Measurements from ENCODE around the gene CCR6. TPM values are rescaled to one million over a fixed set of nuclear protein-coding genes. Genes with fewer than 3 reads are reported as not detected.

CCR6 gene
- total RNA-seq, 1 donor from 2014 or later = not detected

DNA sequence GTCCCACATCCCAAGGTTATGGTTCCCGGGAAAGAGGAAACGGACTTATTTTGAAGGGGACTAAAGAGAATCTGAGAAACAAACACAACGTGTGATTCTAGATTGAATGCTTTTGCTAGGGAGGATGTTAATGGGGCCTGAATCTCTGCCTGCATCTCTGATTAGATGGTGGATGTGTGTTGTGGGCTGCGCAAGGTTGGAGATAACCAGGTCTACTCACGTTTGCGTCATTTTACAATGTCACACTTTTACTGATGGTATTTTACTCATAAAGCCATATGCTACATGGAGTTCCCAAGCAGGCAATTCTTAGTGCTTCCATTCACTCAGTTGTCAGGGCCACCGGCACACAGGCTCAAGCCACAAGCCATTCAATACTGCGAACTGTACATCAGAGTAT is 23.2 kb upstream of the CCR6 start:
- no peak for ATAC-seq

DNA sequence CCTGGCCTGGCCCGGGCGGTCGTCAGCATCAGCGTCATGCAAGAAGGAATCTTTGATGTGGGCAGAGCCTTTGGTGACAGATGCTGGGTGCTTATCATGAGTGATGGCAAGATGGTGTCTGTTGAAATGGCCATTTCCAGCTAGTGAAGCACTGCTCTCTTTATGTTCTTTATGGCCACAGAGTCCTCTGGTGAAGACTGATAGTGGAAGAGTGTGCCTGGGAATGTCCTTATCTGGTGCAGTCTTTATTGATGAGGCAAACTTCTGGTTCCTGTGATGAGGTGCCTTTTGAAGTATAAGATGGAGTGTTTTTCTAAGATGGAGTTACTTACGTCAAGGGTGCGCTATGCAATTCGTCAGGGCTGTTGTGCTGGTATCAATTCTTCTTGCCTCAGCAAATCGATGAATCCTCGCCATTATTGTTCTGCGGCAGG is 22.6 kb upstream of the CCR6 start:
- ATAC-seq = no peak

DNA sequence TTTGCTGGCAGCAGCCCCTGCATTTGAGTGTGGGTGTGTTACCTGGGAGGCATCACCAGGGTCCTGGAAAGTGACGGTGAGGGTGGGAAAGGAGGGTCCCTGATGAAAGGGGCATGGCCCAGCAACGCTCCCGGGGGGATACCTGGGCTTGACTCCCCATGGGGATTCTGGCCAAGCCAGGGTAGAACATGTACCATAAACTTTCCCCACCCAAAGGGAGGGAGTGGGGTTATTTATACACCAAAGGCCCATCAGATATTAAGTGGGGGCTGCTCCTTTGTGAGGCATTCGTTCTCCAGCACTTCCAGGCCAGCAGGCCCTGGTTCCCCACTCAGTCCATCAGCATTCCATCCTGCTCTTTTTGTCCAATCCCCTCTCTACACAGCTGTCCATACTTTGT is 20.6 kb upstream of the CCR6 start:
- ATAC-seq = no peak

DNA sequence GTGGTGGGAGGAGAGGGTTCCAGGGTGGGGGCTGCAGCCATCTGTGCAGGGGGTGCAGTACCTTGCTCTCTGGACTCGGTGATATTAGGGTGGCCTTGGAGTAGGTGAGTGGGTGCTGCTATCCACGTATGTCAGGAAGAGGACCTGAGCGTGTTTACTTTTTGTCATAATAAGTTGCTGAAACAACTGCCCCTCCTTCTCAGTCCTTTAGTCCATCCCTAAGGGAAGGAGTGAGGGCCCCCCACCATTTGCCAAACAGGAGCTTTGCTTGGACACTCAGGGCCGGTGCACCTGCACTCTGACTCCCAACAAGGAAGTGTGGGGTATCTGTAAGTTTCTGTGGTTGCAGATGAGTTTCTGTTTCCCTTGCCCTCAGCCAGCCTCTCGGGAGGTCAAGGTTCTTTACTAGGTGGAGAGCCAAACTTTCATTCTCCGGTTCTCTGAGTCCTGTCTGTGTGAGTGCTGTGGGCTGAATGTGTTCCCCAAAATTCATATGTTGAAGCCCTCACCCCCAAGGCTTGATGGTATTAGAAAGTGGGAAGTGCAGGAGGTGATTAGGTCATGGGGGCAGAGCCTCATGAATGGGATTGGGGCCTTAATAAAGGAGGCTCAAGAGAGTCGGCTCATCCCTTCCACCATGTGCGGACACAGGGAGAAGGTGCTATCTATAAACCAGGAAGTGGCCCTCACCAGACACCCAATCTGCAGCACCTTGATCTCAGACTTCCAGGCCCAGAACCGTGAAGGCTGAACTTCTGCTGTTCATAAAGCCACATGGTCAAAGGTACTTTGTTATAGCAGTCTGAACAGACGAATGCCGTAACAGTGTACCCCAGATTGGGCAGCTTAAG is 19.6 kb upstream of the CCR6 start:
- peak; percentile 18 for ATAC-seq

DNA sequence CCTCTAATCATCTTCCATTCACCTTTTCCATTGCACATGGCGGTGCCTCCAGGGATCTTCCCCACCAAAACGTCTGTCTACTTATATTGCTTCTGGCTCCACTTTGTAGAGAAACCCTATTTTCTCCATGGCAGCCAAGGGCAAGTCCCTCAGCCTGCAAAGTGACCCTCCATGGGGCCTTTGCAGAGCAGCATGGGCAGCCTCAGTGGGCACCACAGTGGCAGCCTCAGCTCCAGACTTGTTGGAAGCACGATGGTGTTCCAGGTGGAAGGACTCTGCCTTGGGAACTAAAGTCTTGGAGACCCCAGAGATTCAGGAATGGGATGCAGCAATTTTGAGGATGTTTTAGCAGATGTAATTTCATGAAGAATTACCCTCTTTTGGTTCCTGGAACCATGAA is 18.5 kb upstream of the CCR6 start:
- ATAC-seq = no peak

DNA sequence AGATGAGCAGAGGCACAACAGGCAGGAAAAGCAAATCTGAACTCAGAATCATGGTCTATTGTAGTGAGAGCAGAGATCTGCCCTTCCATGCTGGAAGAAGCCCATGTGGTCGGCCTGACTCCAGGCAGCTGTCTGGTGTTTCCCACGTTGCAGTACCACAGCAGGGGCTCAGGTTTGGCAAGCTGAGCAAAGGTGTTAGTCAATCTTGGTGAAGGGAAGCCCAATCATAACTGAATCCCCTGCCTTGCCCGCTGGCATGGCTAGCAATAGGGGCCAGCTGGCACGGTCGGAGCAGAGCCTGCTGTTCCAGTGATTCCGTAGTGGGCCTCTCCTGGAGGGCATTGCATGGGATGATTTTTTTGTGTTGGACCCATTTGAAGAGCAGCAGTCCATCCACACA is 17.8 kb upstream of the CCR6 start:
- ATAC-seq = no peak

DNA sequence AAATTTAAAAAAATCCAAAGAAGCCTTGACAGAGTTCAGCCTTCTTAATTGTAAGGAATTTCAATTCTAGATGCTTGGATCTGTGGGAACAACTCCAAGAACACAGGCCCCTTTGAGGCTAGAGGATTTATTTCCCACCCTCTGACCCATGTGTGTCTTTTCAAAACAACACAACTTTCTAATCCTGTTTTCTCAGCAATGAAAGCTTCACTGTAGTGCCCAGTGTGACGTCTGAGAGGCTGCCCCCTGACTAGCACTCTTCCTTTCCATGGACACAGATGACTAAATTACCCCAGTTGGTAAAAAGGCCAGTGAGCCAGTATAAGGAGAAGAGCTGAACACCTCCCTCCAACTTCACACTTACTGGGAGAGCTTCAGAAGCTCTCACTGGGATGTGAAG is 16.5 kb upstream of the CCR6 start:
- ATAC-seq = no peak

DNA sequence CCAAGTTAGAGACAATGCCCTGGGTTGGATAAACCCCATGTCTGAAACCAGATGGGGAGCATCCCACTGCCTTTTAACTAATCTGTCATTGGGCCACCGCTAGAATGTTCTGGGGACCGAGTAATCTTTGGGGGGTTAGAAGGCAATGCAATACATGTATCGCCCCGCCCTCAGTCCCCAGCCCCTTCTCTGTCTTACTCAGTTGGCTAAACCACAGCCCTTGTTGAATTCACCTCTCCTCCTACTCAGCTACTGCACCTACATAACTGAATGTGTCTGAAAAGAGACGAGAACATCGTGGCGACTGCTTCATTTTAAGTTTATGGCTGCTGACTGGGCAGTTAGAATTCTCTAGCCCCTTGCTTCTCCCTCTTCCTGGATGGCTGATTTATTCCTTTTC is 15.1 kb upstream of the CCR6 start:
- no peak for ATAC-seq

DNA sequence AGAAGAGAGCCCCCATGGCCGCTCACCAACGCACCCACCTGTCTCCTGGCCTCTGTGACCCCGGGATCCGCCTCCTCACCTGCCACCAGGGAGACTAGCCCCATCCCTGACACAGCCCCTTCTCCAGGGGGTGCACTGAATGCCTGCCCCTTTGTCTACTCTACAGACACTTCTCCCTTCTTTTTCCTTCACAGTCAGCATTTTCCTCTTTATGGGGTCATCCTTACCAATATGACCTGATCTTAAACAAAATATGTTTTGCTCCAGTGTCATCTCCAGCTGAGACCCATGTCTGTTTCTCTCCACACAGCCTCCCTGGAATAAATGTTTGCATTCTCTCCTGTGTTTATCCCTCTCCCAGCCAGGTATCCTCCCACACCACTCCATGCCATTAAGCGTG is 14.6 kb upstream of the CCR6 start:
- ATAC-seq = no peak

DNA sequence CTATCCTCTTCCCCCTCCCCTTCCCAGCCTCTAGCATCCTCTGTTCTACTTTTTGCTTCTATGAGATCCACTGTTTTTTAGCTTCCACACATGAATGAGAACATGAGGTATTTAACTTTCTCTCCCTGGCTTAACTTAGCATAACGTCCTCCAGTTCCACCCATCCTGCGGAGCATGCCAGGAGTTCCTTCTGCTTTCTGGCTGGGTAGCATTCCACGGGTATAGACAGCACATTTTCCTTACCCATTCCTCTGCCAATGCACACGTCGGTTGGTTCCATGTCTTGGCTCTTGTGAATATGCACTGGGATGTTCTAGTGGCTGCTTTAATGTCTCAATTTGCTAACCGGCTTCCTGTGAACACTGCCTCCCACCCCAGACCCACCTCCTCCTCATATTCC is 13.2 kb upstream of the CCR6 start:
- no peak for ATAC-seq

DNA sequence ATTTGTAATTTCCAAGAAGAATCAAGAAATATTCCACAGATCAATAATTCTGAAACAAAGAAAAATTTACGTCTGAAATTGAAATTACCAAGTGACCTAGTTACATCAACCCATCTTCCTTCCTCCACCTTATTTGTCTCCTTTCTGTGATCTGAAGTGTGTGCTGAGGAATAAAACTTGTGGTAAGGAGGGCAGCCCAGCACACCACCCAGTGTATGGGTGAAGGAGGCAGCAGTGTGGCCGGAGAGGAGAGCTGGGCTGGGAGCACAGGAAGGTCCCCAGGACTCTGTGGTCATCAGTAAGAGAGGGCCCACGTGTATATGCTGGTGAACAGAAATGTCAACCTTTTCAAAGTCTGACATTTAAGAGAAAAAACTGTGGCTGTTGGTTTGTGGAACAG is 11.3 kb upstream of the CCR6 start:
- no peak for ATAC-seq

DNA sequence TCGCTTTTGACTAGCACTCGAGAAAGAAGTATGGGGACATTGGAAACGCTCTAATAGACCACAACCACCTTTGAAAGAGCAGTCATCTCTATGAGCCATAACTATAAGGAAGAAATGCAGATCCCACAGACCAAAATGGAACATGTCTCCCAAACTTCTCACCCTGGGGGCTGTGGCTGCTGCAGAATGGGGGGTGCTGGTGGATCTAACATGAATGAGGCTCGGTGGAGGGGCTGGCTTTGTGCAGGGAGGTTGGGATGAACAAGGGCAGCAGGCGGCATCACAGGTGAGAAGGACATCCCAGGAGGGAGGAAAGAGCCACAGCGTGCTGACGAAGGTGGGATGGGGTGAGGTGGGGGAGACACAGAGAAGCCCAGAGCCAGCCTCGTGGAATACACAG is 10.5 kb upstream of the CCR6 start:
- no peak for ATAC-seq

DNA sequence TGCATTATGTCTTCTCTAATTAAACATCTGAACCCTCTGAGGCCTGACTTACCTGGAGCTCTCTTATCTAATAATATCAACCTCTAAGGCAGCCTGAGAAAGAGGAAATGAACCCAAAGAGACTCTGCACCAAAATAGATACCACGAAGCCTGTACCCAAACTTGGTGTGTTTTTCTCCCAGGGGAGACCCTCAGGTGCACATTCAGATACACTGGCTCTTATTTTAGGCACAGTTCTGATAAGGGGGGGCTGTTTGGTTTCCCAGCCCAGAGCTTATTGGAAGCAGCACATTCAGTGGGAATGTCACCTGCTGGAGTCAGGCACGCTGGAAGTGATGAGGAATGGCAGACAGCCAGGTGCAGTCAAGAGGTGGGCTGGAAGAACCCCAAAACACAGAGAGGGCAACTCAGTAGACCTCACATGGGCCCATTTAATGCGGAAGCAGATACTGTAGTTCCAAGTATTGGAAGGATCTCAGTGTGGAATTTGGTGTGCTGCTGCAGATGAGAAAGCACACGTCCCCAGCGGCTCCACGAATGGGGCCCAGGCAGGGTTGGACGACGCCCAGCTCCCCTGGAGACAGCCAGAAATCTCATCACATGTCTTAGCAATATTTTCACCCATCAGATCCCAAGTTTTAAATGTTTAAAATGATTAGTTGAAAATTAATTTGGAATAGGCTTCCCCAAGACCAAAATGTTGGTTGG is 9.7 kb upstream of the CCR6 start:
- peak; percentile 55 for ATAC-seq

DNA sequence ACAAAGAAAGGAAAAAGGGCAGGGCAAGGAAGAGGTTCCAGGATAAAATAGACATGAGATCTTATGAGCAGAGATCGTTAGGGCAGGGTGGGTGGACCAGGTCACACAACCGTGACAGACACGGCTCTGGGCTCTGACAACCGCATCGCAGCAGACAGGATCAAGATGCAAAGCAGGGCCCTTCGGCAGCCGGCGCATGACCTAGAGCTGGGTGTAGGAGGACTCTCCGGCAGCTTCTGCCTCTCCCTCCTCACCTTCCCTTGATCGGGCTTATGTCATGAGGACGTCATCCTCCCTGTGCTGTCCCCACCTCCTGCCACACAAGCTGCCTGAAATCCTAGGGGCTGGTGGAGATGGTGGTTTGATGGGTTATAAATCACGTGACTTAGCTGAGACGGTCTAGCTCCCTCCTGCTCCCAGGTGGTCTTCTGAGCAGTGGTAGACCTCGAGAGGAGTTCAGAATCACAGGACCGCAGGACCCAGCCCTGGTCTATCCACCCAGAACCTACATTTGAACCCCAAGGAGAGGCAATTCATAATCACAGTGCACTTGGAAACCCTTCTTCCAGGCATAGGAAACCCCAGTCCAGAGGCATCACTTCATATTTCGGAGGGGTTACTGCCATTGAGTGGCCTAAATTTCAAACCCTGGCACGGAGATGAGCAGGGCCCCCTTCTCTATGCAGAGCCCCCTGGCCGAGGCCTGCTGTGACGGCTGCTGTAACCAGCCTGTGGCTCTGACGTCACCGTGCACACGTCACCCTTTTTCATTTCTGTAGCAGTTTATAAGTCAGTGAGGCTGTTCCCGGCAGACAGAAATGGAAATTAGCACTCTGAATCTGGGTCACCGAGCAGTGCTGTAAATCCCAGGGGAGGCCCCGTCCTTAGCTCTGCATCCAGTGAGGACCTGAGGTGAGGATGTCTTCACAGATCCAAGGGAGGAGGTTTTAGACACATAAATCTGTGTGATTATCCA is 8.7 kb upstream of the CCR6 start:
- ATAC-seq = peak; percentile 82

DNA sequence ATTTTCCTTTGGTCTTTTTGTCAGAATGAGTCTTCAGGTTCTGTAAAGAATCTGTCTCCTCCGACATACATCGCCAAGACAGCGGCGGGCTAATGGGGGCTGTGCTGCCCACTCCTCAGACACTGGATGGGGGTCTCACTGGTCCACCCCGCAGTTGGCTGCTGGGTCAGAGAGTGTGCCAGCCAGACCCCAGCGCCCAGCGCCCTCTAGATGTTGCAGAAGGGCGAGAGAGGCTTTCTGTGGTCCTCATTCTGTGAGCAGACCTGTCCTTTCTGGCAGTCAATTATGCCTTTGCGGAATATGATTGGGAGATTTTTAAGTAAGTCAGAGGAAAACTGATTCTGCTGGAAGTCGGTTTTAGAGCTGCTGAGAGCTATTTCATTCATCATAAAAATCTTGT is 7.8 kb upstream of the CCR6 start:
- no peak for ATAC-seq

DNA sequence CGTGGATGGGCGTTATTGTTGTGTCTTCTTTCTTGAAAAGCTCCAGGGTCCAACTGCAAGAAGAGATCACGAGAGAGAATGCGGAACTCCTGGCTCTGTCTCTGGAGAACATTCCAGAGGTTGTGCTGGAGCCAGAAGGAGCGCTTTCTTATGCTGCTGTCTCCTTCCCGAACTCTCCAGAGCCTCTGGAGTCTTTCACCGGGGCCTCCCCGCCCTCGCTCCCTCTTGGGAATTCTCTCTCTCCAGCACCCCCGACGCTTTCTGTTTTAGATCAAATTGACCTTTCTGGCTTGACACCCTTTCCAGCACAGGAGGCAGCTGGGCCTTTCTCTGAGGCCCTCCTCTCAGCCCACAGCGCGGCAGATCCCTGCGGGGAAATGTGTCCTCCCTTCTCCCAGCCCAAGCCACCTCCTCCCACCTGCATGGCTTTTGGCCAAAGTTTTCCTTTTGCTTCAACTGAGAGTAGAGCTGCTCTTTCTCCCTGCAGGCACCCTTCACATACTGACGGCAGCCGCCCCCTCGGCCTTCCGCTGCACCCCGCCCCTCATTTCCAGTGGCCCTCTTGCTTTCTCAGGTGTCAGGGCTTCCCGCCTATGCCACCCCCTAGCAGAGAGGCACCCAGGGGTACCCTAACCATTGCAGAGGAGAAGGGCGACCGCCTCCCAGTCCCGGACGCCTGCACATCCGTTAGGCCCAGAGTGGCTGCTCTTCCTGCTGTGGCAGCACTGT is 6.6 kb upstream of the CCR6 start:
- ATAC-seq = no peak

DNA sequence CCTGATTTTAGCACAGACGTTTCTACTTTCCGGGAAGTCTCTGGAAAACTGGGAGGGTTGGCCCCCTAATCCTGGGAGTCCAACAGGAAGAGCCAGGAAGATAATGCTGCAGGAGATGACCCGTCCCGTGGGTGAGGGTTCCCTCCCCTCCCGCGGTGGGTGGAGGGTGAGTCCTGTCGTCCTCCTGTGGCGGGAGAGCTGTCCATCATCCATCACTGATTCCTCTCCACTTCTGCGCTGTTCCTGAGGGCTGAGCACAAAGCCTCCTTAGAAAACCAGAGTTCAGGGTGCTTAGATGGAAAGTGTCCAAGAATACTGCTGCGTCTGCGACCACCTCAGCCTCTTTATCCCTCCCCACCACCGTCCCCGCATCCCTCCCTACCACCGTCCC is 6.1 kb upstream of the CCR6 start:
- ATAC-seq = no peak

DNA sequence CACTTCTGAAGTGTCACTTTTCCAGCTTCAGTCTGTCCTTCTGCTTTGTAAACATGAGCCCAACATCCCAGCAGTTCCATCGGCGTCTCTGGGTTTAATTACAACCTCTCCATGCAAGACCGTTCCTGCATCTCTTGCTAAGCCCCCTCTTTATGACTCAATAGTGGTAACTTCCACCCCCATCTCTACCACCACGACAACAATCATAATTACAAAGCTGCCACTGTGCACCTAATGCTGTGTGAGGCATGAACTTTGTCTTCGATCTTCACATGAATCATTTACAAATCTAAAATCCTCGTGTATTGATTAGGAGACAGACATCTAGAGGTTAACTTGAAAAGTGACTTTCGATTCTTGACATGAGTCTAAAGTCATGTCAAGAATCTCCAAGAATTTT is 4.9 kb upstream of the CCR6 start:
- ATAC-seq = no peak

DNA sequence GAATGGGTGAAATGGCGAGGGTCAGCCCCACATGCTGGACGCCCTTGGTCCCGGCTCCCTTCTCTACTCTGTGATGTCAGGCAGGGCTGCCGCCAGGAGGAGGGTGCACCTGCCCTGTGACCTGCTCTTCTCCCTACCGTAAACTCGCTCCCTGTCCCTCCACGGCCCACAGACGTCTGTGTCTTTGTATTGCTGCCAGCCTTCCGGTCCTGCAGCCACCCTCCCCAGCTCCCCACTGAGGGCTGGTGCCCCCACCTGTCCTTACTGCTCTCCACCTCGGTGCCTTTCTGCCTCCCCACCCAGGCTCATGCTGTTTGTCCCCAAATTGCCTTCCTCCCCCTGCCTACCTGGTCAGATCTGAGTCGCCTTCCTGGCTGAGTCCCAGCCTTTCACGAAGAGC is 4.1 kb upstream of the CCR6 start:
- ATAC-seq = no peak

DNA sequence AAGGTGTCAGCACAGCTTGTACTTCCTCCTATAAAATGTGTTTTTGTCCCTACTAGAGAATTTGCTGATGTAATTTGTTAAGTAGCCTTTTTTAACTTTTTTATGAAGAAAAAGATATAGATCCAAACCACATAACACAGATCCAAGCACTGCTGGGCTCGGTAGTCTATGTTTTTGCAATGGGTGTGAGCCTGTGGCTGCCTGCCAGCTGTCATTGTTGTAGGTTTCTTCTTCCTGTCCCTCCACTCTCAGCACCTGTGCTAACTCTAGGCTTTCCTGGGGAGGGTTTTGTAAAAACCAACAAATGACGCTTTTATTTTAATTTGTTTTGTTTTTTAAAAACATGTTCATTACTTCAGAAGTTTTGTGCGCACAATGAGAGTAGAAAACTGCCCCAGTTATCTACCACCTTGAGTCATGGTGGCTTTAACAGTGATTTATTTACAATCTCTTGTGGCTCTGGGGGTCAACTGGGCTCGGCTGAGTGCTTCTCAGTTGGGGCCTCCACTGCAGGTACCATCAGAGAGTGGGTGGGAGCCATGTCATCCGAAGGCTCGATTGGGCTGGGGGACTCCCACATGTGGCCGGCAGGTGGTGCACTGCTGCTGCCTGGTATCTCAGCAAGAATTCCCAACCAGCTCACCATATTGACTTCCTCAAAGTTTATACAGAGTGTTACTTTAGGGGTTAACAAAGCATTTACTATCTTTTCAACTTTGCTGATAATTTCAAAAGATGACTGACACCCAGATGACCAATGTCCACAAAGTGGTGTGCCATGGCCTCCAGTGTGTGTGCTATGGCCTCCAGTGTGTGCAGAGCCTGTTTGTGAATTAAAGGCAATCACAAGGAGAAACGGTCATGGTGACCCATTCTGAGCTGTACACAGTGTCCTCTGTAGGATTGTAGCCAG is 3.0 kb upstream of the CCR6 start:
- ATAC-seq = no peak

DNA sequence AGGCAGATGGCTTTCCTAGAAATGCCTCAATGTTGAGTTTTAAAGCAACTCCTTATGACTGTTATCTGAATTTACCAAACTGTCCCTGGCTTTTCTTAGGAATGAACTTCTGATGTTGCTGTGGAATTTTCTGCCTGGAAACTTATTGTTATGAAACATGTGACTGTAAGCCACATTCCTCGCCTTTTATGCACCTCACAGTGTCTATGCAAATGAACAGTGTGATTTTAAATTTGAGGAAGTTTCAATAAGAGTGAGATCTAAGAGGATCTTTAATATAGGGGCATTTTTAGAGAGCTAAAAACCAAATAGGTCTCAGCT is 2.4 kb upstream of the CCR6 start:
- ATAC-seq = no peak

All from esophagus mucosa (tissue), 1 donor.